Measurements from ENCODE around the gene NPAS2.

Gene NPAS2

DNA sequence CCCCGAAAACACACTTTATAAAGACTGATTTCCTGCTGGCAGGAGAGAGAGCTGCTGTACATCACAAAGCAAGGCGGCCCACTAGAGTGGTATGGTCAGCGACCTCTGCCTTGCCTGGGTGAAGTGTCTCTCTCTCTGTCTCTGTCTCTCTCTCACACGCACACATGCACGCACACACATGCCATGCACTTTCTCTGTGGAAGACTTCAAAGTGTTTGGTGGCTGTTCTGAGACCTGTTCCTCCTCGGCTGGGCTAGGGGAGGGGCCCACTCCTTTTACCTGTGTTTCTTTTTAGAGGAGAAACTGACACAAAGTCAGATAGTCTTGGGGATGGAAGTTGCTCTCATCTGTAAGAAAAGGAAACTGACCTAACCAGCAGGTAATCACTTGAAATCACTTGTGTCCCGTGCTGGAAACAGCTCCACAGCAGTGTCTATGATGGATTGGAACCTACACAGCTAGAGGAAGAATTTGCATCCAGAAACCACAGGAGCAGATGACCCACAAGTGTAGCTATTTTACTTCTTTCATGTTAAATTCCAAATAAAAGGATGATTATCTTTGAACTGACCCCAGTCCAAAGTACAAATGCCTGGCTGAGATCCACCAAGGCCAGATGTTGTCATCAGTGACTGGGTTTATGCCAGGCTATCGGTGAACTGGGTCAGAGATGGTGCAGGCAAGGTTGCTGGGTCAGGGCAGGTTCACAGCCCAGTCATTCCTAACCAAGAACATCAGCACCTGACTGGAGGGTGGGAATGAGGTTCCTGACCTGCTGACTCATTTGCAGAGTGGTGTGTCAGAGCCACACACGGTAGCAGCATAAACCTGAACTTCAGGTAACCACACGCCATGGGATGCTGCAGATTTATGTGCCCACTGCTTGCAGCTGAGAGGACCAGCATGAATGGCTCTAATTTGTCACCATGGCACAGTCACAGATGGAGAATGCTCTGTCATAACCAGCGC lies 63.0 kb downstream of the NPAS2 start:
- peak; percentile 51 for DNase-seq (ENCODE audit: low read depth)

DNA sequence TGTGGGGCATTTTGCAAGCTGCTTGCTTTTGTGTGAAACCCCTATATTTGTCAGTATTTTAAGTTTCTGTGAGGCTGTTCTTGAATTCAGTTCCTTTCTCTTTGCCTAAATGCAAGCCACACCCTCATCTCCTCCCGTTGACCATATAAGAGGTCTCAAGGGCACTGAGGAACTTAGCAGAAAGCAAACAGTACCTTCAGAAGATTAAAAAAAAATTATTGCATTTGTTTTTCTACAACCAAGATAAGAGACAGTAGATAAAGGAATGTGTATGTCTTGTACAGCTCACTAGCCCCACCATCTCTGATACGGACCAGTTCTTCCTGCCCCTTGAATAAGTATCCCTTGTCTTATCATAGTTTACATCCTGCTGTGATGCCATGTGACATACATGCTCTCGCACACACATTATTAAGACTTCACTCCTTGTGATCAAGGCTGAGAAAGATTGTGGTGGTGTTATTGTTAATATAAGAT lies 64.2 kb downstream of the NPAS2 start:
- no peak for DNase-seq (ENCODE audit: low read depth)

DNA sequence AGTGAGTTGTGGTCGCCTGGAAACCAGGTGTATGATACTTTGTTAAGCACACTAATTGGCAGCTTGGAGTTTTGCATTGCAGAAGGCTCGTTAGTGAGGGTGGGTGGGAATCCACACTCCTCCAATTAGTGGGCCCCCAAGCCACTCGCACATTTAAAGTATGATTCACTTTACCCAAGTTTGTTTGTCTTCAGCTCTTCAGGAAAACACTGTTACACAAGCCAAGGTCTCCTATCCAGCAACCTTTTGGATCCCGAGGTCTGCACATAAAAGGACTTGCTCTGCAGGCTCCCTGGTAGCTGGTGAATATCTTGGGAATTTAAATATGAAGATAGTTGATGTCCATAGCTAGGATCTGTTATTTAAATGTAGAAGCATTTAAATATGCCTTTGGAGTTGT lies 66.1 kb downstream of the NPAS2 start:
- DNase-seq (ENCODE audit: low read depth): no peak

DNA sequence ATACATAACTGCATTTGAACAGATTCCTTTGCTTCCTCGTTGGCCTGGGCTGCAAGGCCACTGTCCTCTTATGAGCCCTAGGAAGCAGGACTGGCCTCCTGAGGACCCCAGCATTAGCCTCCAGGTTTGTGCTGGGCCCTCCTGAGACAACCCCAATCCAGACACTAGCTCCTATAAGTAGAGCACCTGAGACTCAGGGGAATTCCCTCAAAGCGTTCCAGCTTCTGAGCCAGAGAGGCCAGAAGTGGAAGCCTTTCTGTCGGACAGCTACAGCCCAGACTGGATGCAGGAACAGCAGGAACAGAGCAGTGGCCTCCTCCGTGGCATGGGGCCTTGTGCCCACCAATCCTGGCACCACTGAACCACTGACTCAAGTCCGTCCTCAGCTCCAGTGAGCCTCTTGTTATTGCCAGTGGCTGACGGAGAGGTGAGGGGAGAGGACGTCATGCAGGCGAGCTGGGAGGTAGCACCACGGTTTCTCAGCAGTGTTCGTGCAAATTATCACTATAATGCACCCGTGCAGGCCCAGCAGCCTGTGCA lies 67.2 kb downstream of the NPAS2 start:
- DNase-seq (ENCODE audit: low read depth): no peak

DNA sequence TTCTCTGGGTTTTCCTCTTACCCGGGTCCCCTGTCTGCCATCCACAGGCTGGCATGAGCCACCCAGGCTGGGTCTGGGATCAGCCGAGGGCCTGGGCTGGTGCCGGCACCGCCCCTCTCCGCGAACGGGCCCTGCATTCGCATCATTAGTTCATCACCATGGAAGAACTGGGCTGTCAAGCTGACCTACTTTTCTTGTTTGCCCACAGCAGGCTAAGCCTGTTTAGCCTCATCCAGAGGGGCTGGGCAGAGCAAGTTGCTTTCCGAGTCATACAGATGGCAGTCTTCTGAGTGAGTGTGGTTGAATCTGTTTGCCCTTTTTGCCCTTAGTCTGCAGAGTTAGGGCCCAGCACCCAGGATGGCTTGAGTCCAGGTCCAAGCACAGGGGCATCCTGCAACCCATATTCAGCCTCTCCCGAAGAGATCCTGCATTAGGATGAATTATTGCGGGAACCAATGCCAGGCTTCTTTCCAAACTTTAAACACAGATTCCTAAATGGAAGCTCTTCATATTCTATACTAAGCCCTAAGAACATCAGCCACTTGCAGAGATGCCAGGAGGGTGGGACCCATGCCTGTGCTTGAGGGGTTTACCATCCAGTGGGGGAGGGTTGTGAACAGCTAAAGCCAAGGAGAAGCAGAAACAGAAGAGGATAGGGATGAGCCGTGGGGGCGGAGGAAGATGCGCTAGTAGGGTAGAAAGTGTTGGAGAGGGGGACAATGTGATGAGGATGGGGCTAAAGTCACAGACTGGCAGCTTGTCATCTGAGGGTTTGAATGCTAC lies 68.0 kb downstream of the NPAS2 start:
- DNase-seq (ENCODE audit: low read depth): no peak

DNA sequence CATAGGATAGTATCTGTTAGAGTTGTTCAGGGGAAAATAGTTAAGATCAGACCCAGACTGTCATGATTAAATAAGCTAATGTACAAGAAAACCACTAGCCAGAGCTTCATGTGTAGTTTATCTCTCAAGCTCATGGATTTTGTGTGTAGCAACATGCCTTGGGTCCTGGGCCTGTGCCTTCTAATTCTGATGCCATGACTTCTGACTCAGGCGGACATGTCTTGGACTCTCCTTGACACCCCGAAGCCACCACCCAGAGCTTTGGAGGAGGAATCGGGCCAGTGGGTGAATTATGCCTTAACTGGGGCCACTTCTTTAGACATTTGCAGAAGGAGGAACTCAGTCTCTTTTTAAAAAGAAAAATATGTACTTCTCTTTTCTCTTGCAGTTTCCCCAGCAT lies 68.7 kb downstream of the NPAS2 start:
- DNase-seq (ENCODE audit: low read depth): no peak

DNA sequence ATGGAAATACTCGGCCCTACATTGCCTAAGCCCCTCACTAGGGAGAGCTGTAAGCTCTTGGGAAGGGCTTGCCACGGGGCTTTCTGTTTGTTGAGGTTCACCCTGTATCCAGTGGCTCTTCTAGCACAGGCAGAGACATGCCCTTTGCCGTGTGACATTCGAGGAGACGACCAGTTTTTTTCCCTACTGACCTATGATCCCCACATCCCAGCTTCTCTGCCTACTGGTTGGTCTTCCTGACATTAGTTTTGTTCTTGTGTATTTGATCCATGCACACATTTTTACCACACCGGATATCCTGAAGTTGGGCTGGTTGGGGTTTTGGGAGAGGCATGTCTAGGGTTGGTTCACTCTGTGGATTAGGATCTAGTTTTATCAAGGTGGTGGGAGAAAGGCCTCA lies 69.3 kb downstream of the NPAS2 start:
- DNase-seq (ENCODE audit: low read depth): no peak

DNA sequence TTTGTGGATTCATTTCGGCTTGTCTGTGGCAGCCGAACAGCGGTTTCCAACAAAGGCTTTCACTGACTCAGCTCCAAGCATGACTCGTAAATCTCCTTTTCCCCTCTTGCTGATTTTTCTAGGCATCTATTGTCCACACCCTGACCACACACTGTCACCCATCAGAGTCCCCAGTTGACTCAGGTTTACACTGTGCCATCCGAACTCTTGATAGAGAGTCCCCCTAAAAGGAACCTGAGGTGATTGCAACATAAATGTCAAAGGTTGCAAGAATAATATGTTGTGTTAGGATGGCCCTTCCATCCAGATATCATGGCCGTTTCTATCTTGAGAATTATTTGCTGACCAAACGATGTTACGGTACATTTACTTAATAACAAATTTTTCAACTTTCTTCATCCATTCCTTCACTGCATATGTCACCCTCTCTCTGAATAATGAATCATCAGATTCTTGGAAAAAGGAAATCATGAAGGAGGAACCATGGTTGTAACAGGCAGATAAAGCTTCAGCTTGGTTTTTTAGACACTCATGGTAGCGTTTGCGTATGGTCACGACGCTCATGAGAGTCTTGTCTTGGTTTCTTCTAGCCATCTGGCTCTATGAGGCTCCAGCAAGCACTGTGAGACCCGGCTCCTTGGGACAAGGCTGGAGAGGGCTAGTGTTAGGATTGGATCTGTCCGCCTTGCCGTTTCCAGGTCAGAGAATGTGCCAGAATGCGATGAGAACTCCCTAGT lies 72.1 kb downstream of the NPAS2 start:
- peak; percentile 79 for DNase-seq (ENCODE audit: low read depth)

DNA sequence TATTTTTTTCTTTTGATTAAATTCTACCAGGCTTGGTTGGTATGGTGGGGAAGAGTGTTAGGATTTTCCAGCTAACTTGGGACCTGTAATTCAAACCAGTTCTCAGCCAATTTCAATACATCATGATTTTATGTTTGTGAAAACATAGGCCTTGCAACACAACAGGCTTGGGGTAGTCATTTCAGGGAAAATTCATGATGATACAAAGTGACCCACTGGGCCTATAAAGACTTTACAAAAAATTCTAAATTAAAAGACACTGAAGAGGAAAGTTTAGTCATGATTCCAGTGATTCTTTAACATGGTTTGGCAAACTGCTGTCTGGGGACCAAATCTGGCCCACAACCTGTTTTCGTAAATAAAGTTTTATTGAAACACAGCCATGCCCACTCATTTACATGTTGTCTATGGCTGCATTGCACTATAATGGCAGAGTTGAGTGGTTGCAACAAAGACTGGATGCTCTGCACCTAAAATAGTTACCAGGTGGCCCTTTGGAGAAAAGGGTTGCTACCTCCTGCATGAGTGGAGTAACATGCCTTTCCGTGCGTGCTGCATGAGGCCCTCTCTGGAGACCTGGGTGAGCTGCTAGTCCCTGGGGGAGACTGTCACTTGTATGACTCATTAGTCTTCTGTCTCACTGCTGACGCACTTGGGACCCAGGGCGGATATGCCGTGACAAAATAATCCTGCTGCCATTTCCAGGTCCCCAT lies 73.6 kb downstream of the NPAS2 start:
- DNase-seq (ENCODE audit: low read depth): peak; percentile 63

DNA sequence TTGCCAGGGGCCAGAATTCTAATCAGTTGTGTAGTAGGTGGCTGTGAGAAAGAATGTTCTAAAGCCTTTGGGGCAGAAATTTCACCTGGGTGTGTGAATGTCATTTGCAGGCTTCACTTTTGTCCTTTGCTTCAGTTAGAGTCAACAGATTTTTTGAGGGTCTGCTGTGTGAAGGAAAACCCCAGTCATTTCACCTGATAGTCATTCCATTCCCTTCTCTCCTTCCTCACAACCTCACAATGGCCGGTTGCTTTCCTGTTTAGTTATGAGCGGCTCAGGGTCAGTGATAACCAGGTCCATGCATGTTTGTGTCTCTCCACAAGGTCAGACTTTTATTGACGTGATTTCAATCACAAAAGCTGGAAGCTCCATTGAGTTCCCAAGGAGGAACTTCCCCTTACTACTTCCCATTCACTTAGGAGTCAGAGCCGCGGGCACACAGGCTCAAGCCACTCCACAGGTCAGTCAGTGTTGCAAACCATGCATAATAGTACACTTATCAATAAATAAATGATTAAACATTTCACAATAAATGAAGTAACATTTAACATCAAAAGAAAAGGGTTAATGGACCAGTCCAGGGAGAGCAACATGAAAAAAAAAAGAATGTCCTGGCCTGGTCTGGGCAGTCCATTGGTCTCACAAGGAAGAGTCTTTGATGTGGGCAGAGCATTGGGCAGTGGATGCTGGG lies 74.3 kb downstream of the NPAS2 start:
- no peak for DNase-seq (ENCODE audit: low read depth)

DNA sequence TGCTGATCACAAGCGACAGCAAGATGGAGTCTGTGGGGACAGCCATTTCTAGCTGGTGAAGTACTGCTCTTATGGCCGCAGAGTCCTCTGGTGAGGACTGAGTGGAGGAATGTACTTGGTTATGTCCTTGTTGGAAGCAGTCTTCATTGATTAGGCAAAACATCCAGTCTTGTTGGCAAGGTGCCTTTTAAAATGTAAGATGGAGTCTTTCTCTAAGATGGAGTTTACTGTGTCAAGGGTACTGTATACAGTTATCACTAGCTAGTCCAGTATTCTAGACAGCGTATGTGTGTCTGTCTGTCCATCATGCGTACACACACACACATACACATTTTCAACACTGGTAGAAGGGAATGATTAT lies 74.8 kb downstream of the NPAS2 start:
- DNase-seq (ENCODE audit: low read depth): no peak

DNA sequence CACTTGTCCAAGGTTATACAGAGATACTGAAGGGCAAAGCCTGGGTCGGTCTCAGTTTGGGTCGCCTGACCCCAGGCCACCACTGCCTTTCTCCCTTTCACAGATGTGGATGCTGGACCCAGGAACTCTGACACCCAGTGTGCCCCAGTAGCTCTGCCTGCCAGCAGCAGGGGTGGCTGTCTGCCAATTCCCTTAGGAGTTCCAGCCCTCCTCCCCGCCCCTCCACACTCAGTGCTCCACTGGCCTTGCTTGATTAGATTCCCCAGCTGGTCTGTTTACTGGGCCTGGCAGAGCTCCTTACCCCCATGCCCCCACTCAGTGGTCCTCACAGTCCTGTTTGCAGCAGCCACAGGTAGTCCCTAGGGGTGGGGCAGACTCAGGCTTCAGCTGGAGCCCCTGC lies 75.5 kb downstream of the NPAS2 start:
- DNase-seq (ENCODE audit: low read depth): no peak

DNA sequence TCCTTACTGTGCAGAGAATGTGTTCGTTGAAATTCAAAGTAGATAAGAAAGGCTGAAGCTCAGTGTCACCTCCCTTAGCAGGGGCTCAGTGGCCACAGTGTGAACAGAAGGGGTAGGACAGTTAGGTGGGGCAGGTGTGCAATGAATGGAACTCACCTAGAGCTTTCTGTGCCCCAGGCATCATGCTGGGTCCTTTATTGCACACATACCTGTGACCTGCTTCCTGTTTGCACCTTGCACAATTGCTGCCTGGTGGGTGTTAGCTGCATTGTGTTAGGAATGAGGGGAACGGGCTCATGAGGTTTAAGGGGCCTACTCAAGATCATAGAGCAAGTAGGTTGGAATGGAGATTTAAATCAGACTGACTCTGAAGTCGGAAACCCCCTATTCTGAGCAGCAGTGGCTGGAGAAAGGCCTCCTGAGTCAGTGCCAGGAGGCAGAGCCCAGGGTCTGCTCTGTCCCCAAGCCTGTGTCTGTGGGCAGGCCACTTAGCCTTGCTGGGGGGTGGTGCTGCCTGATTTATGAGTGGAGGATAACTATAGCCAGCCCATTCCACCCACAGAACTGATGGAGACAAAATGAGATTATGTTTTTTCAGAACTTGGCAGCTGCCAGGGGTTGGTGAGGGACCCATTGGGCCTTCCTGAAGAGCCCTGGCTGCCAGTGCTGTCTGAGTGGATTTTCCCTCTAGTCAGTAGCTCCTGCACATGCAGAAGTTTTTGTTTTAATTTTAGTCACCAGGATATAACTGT lies 76.2 kb downstream of the NPAS2 start:
- no peak for DNase-seq (ENCODE audit: low read depth)

DNA sequence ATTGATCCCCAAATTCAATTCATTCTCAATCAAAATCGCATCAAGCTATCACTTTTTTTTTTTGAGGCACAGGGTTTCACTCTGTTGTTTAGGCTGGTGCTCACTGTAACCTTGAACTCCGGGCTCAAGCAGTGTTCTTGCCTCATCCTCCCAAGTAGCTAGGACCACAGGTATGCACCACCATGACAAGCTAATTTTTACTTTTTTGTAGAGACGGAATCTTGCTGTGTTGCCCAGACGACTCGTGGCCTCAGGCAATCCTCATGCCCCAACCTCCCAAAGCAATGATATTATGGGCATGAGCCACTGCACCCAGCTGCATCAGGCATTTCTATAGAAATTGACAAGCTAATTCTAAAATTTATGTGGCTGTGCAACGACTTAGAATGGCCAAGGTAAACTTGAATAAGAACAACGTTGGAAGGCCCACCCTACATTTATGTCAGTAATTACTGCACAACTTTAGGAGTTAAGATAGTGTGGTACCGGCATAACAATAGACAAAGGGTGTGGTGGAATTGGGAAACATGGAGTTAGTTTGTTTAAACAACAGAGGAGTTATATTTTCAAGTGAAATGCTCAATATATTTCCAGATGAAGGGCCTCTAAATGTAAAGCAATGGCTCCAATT lies 78.2 kb downstream of the NPAS2 start:
- DNase-seq (ENCODE audit: low read depth): no peak

DNA sequence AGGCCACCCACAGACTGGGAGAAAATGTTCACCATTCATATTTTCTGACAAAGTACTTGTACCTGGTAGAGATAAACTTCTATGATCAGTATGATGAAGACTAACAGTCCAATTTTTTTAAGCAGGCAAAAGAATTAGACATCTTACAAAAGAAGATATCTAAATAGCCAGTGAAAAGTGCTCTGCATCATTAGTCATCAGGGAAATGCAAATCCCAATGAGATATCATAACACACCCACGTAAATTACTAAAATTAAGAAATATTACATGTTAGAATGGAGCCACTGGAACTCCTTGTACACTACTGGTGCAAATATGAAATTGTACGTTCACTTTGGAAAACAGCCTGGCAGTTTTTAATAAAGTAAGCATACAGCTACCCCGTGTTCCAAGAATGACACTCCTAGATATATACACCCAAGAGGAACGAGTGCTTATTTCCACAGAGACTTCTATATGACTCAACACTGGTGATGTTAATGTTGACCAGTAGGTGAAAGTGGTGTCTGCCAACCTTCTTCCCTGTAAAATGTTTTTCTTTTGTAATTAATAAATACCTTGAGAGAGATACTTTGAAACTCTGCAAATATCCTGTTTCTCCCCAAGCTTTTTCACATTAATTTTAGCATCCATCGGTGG lies 80.3 kb downstream of the NPAS2 start:
- peak; percentile 71 for DNase-seq (ENCODE audit: low read depth)

DNA sequence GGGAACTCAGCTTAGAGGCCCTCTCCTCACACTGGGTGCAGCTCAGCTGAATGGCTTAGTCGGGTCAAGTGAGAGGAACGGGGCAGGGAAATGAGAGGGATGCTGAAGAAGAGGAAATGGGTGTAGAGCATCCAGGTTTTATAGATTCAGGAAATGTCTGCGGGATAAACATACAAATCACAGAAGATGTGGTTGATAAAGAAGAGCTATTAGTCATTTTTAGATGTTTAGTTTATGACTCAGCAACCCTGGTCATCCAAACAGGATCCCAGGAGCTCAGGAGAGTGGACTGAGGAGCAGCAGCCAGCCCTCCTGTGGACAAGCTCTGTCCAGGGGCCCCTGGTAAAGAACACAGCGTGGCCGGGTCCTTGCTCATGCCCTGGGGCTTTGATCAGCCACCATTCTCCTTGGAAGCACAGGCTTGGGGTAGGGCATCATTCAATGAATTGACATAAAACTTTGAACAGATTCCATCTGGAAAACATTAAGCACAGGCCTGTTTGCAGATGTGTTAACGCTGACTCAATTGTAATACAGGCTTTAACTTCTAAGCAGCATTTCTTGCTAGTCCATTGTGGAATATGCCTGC lies 83.0 kb downstream of the NPAS2 start:
- DNase-seq (ENCODE audit: low read depth): peak; percentile 100

DNA sequence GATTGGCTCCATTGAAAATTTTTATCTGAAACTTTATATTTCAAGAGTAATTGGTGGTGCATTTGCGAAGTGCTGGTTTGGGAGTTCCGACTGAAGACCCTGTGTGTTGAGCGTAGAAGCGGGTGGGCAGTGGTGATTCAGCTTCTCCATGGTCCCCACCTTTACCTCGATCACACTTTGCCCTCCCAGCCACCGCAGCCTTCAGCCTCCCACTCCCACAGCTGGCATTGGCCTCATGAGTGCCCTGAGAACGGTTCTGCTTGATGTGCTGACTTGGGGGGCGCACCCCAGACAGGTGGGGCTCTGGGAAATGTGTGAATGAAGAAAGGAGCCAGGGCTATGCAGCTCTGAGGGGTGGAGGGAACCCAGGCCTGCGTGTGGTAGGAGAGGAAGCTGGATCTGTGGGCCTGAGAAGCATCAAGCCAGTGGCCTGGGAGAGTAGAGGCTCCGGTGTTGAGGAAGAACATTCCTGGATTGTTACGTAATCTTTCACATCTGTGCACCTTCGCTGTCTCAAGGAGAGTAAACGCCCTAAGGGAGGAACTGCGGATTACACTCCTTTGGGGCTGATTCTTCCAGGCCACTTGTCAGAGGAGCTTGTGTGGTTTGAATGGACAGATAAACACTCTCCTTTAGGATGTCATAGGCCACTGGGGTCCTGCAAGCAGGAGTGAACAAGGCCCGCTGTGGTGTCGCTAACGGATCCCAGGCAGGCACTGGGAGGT lies 83.8 kb downstream of the NPAS2 start:
- DNase-seq (ENCODE audit: low read depth): peak; percentile 91

Measured in ELR (cell line).